ENCODE data around the gene USH2A. TPM values are rescaled to one million over a fixed set of nuclear protein-coding genes. Genes with fewer than 3 reads are reported as not detected.

The USH2A gene
- total RNA-seq, 4 donors from 2014 or later: 0.14 TPM; not detected in 3

DNA sequence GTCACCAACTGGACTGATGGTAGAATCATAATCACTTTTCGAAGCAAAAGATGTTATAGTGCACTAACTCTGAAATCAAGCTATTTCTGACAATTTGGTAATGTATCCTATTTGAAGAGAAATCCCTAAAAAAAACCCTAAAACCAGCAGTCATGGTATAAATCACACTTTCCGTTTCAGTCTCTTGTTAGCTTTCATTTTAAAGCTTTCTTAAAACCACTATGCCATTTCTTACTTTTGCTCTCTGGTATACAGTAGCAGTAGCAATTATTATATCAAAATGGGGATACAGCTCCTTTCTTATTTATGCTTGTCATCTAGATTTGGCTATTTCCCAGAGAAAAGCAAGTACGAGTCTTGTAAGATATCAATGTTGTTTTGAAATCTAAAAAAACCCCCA lies 532.8 kb downstream of the USH2A start:
- Histone ChIP-seq H3K4me1 (no peaks in the 10 kb centered on the region), H3K9me3 (no peaks in the 10 kb centered on the region), H3K4me3 (no peak overlapping the region), H3K36me3 (no peaks in the 10 kb centered on the region), H3K27ac (no peak overlapping the region), H3K27me3 (peaks cover 0 to 3% of the 10 kb centered on the region in 2 donors)
- TF ChIP-seq POLR2A (IDR thresholded peaks at IDR 0.05): no peak
- no peak for TF ChIP-seq CTCF (IDR thresholded peaks at IDR 0.05)
- intact Hi-C loops (cut with DNase I; ENCODE audit: low total_unique reads): no loop called here
- no peak for DNase-seq

- Histone ChIP-seq H3K27me3 (peaks cover 0 to 3% of the 10 kb centered on the region in 2 donors), H3K4me1 (no peaks in the 10 kb centered on the region), H3K36me3 (no peaks in the 10 kb centered on the region), H3K27ac (no peak overlapping the region), H3K4me3 (no peak overlapping the region), H3K9me3 (no peaks in the 10 kb centered on the region)
- intact Hi-C loops (cut with DNase I; ENCODE audit: low total_unique reads): no loop called here
- TF ChIP-seq CTCF (IDR thresholded peaks at IDR 0.05) (no peak), POLR2A (IDR thresholded peaks at IDR 0.05) (no peak)
- no peak for DNase-seq
These were observed 533.4 kb downstream of the USH2A start for GRCh38 chr1:215889871-215890270.

GRCh38 chr1:215888159-215888558 lies 535.1 kb downstream of the USH2A start:
- Histone ChIP-seq H3K4me1 (no peaks in the 10 kb centered on the region), H3K36me3 (no peaks in the 10 kb centered on the region), H3K4me3 (no peak overlapping the region), H3K9me3 (no peaks in the 10 kb centered on the region), H3K27me3 (peaks cover 0 to 3% of the 10 kb centered on the region in 2 donors), H3K27ac (no peak overlapping the region)
- no peak for DNase-seq
- TF ChIP-seq POLR2A (IDR thresholded peaks at IDR 0.05) (no peak), CTCF (IDR thresholded peaks at IDR 0.05) (no peak)
- intact Hi-C loops (cut with DNase I; ENCODE audit: low total_unique reads): no loop called here

- Histone ChIP-seq H3K27me3 (peaks cover 0 to 3% of the 10 kb centered on the region in 2 donors), H3K36me3 (no peaks in the 10 kb centered on the region), H3K27ac (no peak overlapping the region), H3K9me3 (no peaks in the 10 kb centered on the region), H3K4me3 (no peak overlapping the region), H3K4me1 (no peaks in the 10 kb centered on the region)
- intact Hi-C loops (cut with DNase I; ENCODE audit: low total_unique reads): no loop called here
- DNase-seq: no peak
- TF ChIP-seq POLR2A (IDR thresholded peaks at IDR 0.05): no peak
- TF ChIP-seq CTCF (IDR thresholded peaks at IDR 0.05): no peak
These were observed 535.6 kb downstream of the USH2A start for GRCh38 chr1:215887627-215888026.

- Histone ChIP-seq H3K27me3 (peaks cover 0 to 3% of the 10 kb centered on the region in 2 donors), H3K36me3 (no peaks in the 10 kb centered on the region), H3K4me3 (no peak overlapping the region), H3K27ac (no peak overlapping the region), H3K4me1 (no peaks in the 10 kb centered on the region), H3K9me3 (no peaks in the 10 kb centered on the region)
- no peak for TF ChIP-seq POLR2A (IDR thresholded peaks at IDR 0.05)
- no peak for TF ChIP-seq CTCF (IDR thresholded peaks at IDR 0.05)
- intact Hi-C loops (cut with DNase I; ENCODE audit: low total_unique reads): no loop called here
- DNase-seq: no peak
These were observed 540.2 kb downstream of the USH2A start for GRCh38 chr1:215883004-215883403.
